GM23248 (cell line): ENCODE data around the gene CHST7. TPM values are rescaled to one million over a fixed set of nuclear protein-coding genes. Genes with fewer than 3 reads are reported as not detected.

Experiments used
- DNase-seq: peaks from one replicate; pipeline ENCODE4 v3.0.0-alpha.2; 2015
- H2AFZ ChIP-seq: fragments of 200-600 bp; sonication (generic); 2 replicates; pipeline ENCODE4 v1.6.1; 2016; ENCODE audit warnings: antibody characterized with exemption
- H3F3A ChIP-seq: fragments of 200-600 bp; sonication (generic); 2 replicates; pipeline ENCODE4 v1.6.1; 2016; ENCODE audit warnings: mild to moderate bottlenecking, antibody characterized with exemption, mixed run types; ENCODE audit not compliant: insufficient read depth
- H3K27ac ChIP-seq: fragments of 200-600 bp; sonication (generic); 2 replicates; pipeline ENCODE4 v1.5.1; 2016; ENCODE audit warnings: mild to moderate bottlenecking
- H3K27me3 ChIP-seq: fragments of 200-600 bp; sonication (generic); replicated peaks from 2 replicates; pipeline ENCODE4 v1.6.1; 2016; ENCODE audit warnings: mild to moderate bottlenecking; ENCODE audit not compliant: insufficient read depth
- H3K36me3 ChIP-seq: fragments of 200-600 bp; sonication (generic); 2 replicates; pipeline ENCODE4 v1.6.1; 2016; ENCODE audit warnings: low read depth, mild to moderate bottlenecking
- H3K4me1 ChIP-seq: fragments of 200-600 bp; sonication (generic); 2 replicates; pipeline ENCODE4 v1.6.1; 2016; ENCODE audit warnings: mild to moderate bottlenecking; ENCODE audit not compliant: insufficient read depth
- H3K4me2 ChIP-seq: fragments of 200-600 bp; sonication (generic); one replicate; pipeline ENCODE4 v1.6.1; 2016; ENCODE audit warnings: mild to moderate bottlenecking; ENCODE audit not compliant: unreplicated experiment
- H3K4me3 ChIP-seq: fragments of 200-600 bp; sonication (generic); 2 replicates; pipeline ENCODE4 v1.5.1; 2016; ENCODE audit warnings: mild to moderate bottlenecking
- H3K79me2 ChIP-seq: fragments of 200-600 bp; sonication (generic); 2 replicates; pipeline ENCODE4 v1.6.1; 2016; ENCODE audit warnings: mild to moderate bottlenecking; ENCODE audit not compliant: insufficient read depth
- H3K9ac ChIP-seq: fragments of 200-600 bp; sonication (generic); 2 replicates; pipeline ENCODE4 v1.6.1; 2016; ENCODE audit warnings: mild to moderate bottlenecking
- H3K9me2 ChIP-seq: fragments of 200-600 bp; sonication (generic); 2 replicates; pipeline ENCODE4 v1.6.1; 2016; ENCODE audit warnings: mixed run types, mild to moderate bottlenecking, moderate library complexity; ENCODE audit not compliant: insufficient read depth
- H3K9me3 ChIP-seq: fragments of 200-600 bp; sonication (generic); one replicate; pipeline ENCODE4 v1.6.1; 2017; ENCODE audit warnings: low read depth
- H4K20me1 ChIP-seq: fragments of 200-600 bp; sonication (generic); 2 replicates; pipeline ENCODE4 v1.6.0; 2016; ENCODE audit not compliant: insufficient read depth
- EZH2 ChIP-seq: fragments of 200-600 bp; sonication (generic); IDR thresholded peaks from 2 replicates; pipeline ENCODE4 v1.6.1; 2018; ENCODE audit warnings: antibody characterized with exemption, mild to moderate bottlenecking; ENCODE audit not compliant: insufficient read depth, poor library complexity, severe bottlenecking
- EZH2phosphoT487 ChIP-seq: fragments of 200-600 bp; sonication (generic); IDR thresholded peaks from 2 replicates; pipeline ENCODE4 v1.6.1; 2018; ENCODE audit warnings: antibody characterized with exemption, moderate library complexity, mild to moderate bottlenecking, low read depth; ENCODE audit not compliant: insufficient read depth
- WGBS, 2 experiments: methylation state at CpG; one replicate each; pipeline ENCODE4 v1.1.6; 2015 to 2017; ENCODE audit warnings: low lambda C conversion rate in 2 of 2, low coverage in 1 of 2; ENCODE audit errors: missing lambda C conversion rate in 2 of 2; 5-methylcytosine and 5-hydroxymethylcytosine counted together
- in situ Hi-C: fragments of 300-500 bp; cut with MboI; formaldehyde crosslinking; loops from 2 replicates; pipeline ENCODE4 v1.15.0; 2020
- polyA plus RNA-seq: library from polyadenylated mRNA; unstranded; fragments of >200 nt; fragmentation: Nextera tagmentation; extraction: Ambion mirVana; gene quantifications from 2 replicates; pipeline ENCODE4 v1.2.1, GENCODE V29; 2016
- total RNA-seq: library from RNA; depleted of rRNA; stranded (reverse); fragments of >200 nt; shearing (Covaris generic); gene quantifications from 2 replicates; pipeline ENCODE4 v1.2.3, GENCODE V29; 2014

Gene CHST7
- total and polyA plus RNA-seq, 2 experiments from 2014 or later: 9.3 to 17.5 TPM

- Histone ChIP-seq H3K9ac (no peak overlapping the region), H3K4me3 (no peak overlapping the region), H3K9me3 (no peaks in the 10 kb centered on the region), H3F3A (peaks cover 26% of the 10 kb centered on the region; the same call in 1 of the 2 replicates), H2AFZ (no peak overlapping the region), H4K20me1 (no peaks in the 10 kb centered on the region), H3K27ac (0 out of 2 replicates have a peak overlapping the region, but pooled peaks have one; percentile 12), H3K4me2 (peak overlapping the region; percentile 31), H3K4me1 (peaks cover 35% of the 10 kb centered on the region), H3K27me3 (no peaks in the 10 kb centered on the region), H3K36me3 (no peaks in the 10 kb centered on the region), H3K9me2 (no peaks in the 10 kb centered on the region), H3K79me2 (peaks cover 42% of the 10 kb centered on the region)
- in situ Hi-C loops: no loop called here
- DNase-seq: peak; percentile 82
- TF ChIP-seq EZH2phosphoT487 (no peak), EZH2 (no peak)
- WGBS, 2 experiments: 66 to 72% methylated on average over 6 to 7 of the region's 7 CpGs
Measured at GRCh38 chrX:46589977-46590723, 16.6 kb downstream of the CHST7 start.

GRCh38 chrX:46595084-46595483 lies 21.5 kb downstream of the CHST7 start:
- H3F3A ChIP-seq: peaks cover 14% of the 10 kb centered on the region; the same call in 1 of the 2 replicates
- H3K9ac ChIP-seq: no peak overlapping the region
- WGBS, 2 experiments: 100% methylated on average over 1 of the region's 1 CpG
- H3K79me2 ChIP-seq: peaks cover 17% of the 10 kb centered on the region
- H3K4me2 ChIP-seq: no peak overlapping the region
- no peaks in the 10 kb centered on the region for H4K20me1 ChIP-seq
- no peak for DNase-seq
- no peaks in the 10 kb centered on the region for H3K9me2 ChIP-seq
- no peaks in the 10 kb centered on the region for H3K9me3 ChIP-seq
- peaks cover 3% of the 10 kb centered on the region; the same call in 1 of the 2 replicates for H3K4me1 ChIP-seq
- no peak overlapping the region for H3K27ac ChIP-seq
- no peak overlapping the region for H2AFZ ChIP-seq
- in situ Hi-C loops: no loop called here
- no peaks in the 10 kb centered on the region for H3K27me3 ChIP-seq
- H3K36me3 ChIP-seq: no peaks in the 10 kb centered on the region; the same call in 1 of the 2 replicates
- no peak for TF ChIP-seq EZH2phosphoT487
- no peak for TF ChIP-seq EZH2
- H3K4me3 ChIP-seq: no peak overlapping the region

- in situ Hi-C loops: no loop called here
- Histone ChIP-seq H2AFZ (no peak overlapping the region), H3K4me1 (no peaks in the 10 kb centered on the region), H3K4me3 (no peak overlapping the region), H3K36me3 (no peaks in the 10 kb centered on the region; the same call in 1 of the 2 replicates), H3K79me2 (peaks cover 17% of the 10 kb centered on the region), H3K27me3 (no peaks in the 10 kb centered on the region), H3K9me3 (no peaks in the 10 kb centered on the region), H3K9me2 (no peaks in the 10 kb centered on the region), H3K9ac (no peak overlapping the region), H3K4me2 (no peak overlapping the region), H3F3A (0 out of 2 replicates have a peak, but pooled peaks cover under 1% of the 10 kb centered on the region), H4K20me1 (no peaks in the 10 kb centered on the region), H3K27ac (no peak overlapping the region)
- TF ChIP-seq EZH2phosphoT487 (no peak), EZH2 (no peak)
- no peak for DNase-seq
- 97 to 100% methylated on average over 5 to 8 of the region's 8 CpGs for WGBS, 2 experiments
Measured at GRCh38 chrX:46597208-46597607, 23.6 kb downstream of the CHST7 start.

GRCh38 chrX:46597771-46598170 lies 24.2 kb downstream of the CHST7 start:
- Histone ChIP-seq H3K9me3 (no peaks in the 10 kb centered on the region), H3K9ac (no peak overlapping the region), H3K4me2 (no peak overlapping the region), H2AFZ (no peak overlapping the region), H3K27ac (no peak overlapping the region), H3K9me2 (no peaks in the 10 kb centered on the region), H3K36me3 (no peaks in the 10 kb centered on the region; the same call in 1 of the 2 replicates), H4K20me1 (no peaks in the 10 kb centered on the region), H3K4me3 (no peak overlapping the region), H3F3A (no peaks in the 10 kb centered on the region), H3K79me2 (peaks cover 17% of the 10 kb centered on the region), H3K27me3 (no peaks in the 10 kb centered on the region), H3K4me1 (no peaks in the 10 kb centered on the region)
- 93 to 98% methylated on average over 6 of the region's 6 CpGs for WGBS, 2 experiments
- in situ Hi-C loops: no loop called here
- TF ChIP-seq EZH2: no peak
- no peak for TF ChIP-seq EZH2phosphoT487
- no peak for DNase-seq
